GM12872 (cell line): ENCODE results near the gene GPC3.

Experiments used
- TF ChIP-seq, protein P1 (sequence below): IDR thresholded peaks from 3 replicates; pipeline ENCODE4 v1.5.1; 2011; ENCODE audit warnings: low read depth, mild to moderate bottlenecking, low read length, moderate library complexity; ENCODE audit not compliant: insufficient read depth

The GPC3 gene

DNA sequence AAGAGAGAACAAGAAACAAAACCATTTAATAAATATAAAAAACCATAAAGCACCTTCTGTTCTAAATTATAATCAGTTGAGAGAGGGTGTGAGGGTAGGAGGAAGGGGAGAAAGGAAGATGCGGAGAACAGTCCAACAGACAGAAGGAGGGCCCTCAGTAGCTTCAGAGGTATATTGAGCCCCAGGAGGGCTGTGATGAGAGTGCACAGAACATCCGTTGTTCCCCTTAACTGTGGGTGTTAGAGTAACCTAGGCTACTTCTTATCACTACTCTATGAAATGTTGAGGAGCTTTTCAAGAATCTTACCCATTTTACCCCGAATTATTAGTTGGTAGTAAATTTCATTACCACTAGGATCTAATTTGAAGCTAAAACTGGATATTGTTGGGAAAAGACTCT, 13.8 kb downstream of the GPC3 start:
- TF ChIP-seq, protein P1, sequence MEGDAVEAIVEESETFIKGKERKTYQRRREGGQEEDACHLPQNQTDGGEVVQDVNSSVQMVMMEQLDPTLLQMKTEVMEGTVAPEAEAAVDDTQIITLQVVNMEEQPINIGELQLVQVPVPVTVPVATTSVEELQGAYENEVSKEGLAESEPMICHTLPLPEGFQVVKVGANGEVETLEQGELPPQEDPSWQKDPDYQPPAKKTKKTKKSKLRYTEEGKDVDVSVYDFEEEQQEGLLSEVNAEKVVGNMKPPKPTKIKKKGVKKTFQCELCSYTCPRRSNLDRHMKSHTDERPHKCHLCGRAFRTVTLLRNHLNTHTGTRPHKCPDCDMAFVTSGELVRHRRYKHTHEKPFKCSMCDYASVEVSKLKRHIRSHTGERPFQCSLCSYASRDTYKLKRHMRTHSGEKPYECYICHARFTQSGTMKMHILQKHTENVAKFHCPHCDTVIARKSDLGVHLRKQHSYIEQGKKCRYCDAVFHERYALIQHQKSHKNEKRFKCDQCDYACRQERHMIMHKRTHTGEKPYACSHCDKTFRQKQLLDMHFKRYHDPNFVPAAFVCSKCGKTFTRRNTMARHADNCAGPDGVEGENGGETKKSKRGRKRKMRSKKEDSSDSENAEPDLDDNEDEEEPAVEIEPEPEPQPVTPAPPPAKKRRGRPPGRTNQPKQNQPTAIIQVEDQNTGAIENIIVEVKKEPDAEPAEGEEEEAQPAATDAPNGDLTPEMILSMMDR: no peak

DNA sequence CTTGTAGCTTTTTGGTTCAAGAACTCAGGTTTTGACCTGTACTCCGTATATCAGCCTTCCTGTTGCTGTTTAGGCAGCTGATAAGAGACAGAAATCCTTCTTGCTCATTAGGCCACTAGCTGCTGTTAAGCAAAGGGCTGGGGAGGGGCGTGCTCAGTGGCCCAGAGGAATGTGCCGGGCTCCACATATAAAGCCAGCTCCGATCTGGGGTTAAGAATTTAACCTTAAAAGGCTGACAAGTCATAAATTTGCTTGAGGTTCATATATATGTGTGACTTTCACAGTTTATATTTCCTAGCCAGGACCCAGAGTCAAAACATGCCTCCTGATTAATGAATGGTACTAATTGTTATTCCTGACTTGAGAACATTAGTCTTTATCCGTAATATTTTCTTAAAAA, 15.3 kb downstream of the GPC3 start:
- TF ChIP-seq, protein P1: no peak

DNA sequence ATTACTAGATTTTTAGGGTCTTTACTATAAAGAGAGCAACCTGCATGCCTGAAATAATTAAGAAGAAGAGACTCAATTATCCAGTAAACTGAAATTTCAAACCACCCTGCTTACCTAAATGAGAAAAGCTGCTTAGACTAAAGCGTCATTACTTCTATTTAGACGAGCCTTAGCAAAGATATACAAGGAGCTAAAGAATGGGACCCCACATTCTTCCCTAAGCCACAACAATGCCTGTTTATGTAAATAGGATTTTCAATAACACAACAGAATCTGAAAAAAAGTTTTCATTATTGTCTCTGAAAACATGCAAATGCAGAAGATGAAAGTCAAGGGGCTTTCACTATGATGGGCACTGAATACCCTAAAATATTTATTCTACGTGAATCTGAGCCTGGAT, 16.2 kb downstream of the GPC3 start:
- TF ChIP-seq, protein P1: no peak

DNA sequence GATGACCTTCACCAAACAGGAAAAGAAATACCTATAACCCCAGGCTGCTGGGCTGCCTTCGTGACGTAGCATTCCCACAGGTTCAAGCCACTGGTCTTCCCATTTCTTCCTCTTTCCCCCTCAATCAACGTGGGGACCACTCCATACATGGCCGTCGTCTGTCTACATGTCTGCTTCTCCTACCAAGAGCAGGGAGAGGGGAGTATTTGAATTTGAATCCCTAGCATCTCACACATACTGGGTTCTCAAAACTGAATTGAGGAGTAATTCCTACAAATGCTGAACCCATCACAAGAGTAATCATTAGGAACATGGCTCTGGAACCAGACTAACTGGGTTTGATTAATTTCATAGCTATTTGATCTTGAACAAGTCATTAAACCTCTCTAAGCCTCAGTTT, 17.3 kb downstream of the GPC3 start:
- TF ChIP-seq, protein P1: no peak

DNA sequence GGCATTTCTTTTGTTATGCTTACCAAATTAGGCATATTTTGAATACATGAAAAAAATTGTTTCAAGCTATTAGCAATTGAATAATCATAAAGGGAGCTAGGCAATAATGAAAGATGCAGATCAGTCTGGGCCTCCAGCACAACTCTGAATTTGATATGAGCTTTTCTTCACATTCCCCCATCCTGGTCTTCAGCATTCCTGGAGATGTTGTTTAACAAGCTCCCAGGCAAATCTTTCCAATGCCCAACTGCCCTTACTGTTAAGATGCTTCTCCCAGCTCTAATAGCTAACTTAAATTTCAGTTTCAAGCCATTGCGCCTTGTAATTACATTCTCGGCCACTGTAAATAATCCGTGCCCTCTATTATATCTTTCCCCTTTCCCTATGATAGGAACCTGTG, 19.2 kb downstream of the GPC3 start:
- TF ChIP-seq, protein P1: no peak

DNA sequence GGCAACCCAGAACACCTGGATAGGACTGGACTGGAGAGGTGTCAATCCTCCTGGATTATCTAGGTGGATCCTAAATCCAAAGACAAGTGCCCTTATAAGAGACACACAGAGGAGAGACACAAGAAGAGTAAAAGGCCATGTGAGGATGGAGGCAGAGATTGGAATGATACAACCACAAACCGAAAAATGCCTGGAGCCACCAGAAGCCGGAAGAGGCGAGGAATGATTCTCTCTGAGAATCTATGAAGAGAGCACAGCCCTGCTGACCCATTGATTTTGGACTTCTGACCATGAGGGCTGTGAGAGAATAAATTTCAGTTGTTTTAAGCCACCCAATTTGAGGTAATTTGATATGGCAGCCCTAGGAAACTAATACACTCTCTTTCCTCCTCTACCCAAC, 20.1 kb downstream of the GPC3 start:
- TF ChIP-seq, protein P1: no peak

DNA sequence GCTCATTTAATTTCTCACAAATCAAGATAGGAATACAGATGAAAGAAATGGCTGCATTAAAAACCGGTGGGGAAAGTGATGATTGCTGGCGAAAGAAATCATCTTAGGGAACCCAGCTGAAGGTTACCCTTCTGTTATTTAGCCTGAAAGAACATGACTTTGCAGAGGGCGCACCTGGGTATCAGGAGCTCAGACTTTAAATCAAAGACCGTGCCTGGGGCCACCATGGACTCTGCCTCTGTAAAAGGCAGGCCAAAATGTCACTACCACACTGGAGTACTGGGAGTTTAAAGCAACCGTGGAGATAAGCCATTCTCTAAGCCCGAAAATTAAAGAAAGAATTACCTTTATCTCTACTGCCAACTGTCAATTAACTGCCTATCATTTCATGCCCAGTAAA, 24.3 kb downstream of the GPC3 start:
- TF ChIP-seq, protein P1: no peak

DNA sequence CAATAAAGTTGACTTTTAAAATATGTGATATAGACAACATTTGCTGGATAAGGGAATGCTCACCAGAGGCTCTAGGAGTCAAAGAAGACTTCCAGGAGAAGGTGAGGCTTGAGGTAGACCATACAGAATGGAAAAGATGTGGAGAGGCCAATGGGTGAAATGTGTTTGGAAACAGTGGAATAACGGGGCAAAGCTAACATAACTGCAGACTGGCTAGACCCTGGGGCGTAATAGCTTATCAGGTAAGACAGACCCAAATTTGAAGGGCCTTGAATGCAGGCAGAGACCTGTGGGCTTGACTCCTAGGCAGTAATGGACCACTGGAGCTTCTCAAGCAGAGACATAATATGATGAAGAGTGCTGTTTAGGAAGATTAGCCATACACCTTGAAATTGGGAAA, 25.4 kb downstream of the GPC3 start:
- TF ChIP-seq, protein P1: no peak
